ENCODE data around the gene CYP2A6. TPM values are rescaled to one million over a fixed set of nuclear protein-coding genes. Genes with fewer than 3 reads are reported as not detected.
"Not testable (repeated sequence)": the region's sequence is repeated elsewhere in the genome, so short reads cannot be mapped to it uniquely, and the experiment has no call there.

The CYP2A6 gene
- total RNA-seq, 1 donor from 2014 or later = not detected

GRCh38 chr19:40846722-40847121 lies 3.5 kb downstream of the CYP2A6 start:
- not testable (repeated sequence) for DNase-seq (ENCODE audit: extremely low read depth, low read depth, low spot score)

GRCh38 chr19:40843653-40844052 lies 6.6 kb downstream of the CYP2A6 start:
- DNase-seq (ENCODE audit: extremely low read depth, low read depth, low spot score) = not testable (repeated sequence)

GRCh38 chr19:40842997-40843652 lies 7.1 kb downstream of the CYP2A6 start:
- not testable (repeated sequence) for DNase-seq (ENCODE audit: extremely low read depth, low read depth, low spot score)

- DNase-seq (ENCODE audit: extremely low read depth, low read depth, low spot score) = not testable (repeated sequence)
These were observed 8.2 kb downstream of the CYP2A6 start for GRCh38 chr19:40842012-40842411.

GRCh38 chr19:40838477-40838876 lies 11.8 kb downstream of the CYP2A6 start:
- not testable (repeated sequence) for DNase-seq (ENCODE audit: extremely low read depth, low read depth, low spot score)

GRCh38 chr19:40836754-40837429 lies 13.4 kb downstream of the CYP2A6 start:
- no peak for DNase-seq (ENCODE audit: extremely low read depth, low read depth, low spot score)

GRCh38 chr19:40833728-40834533 lies 16.3 kb downstream of the CYP2A6 start:
- not testable (repeated sequence) for DNase-seq (ENCODE audit: extremely low read depth, low read depth, low spot score)

- not testable (repeated sequence) for DNase-seq (ENCODE audit: extremely low read depth, low read depth, low spot score)
These were observed 17.8 kb downstream of the CYP2A6 start for GRCh38 chr19:40832431-40832790.

GRCh38 chr19:40831502-40832430 lies 18.5 kb downstream of the CYP2A6 start:
- DNase-seq (ENCODE audit: extremely low read depth, low read depth, low spot score) = no peak

- DNase-seq (ENCODE audit: extremely low read depth, low read depth, low spot score) = not testable (repeated sequence)
These were observed 19.5 kb downstream of the CYP2A6 start for GRCh38 chr19:40830741-40831140.

- DNase-seq (ENCODE audit: extremely low read depth, low read depth, low spot score) = no peak
These were observed 21.0 kb downstream of the CYP2A6 start for GRCh38 chr19:40829205-40829604.

GRCh38 chr19:40827386-40828247 lies 22.6 kb downstream of the CYP2A6 start:
- no peak for DNase-seq (ENCODE audit: extremely low read depth, low read depth, low spot score)

- not testable (repeated sequence) for DNase-seq (ENCODE audit: extremely low read depth, low read depth, low spot score)
These were observed 23.4 kb downstream of the CYP2A6 start for GRCh38 chr19:40826699-40827385.

GRCh38 chr19:40826312-40826698 lies 23.9 kb downstream of the CYP2A6 start:
- not testable (repeated sequence) for DNase-seq (ENCODE audit: extremely low read depth, low read depth, low spot score)

- DNase-seq (ENCODE audit: extremely low read depth, low read depth, low spot score) = not testable (repeated sequence)
These were observed 24.7 kb downstream of the CYP2A6 start for GRCh38 chr19:40825460-40826095.

- DNase-seq (ENCODE audit: extremely low read depth, low read depth, low spot score) = not testable (repeated sequence)
These were observed 25.3 kb downstream of the CYP2A6 start for GRCh38 chr19:40824916-40825315.

GRCh38 chr19:40822704-40823553 lies 27.3 kb downstream of the CYP2A6 start:
- DNase-seq (ENCODE audit: extremely low read depth, low read depth, low spot score) = not testable (repeated sequence)

Data from glomerular endothelial cell (primary cell).